NCI-H446 (cell line): Measurements from ENCODE around the gene ABTB1.

Experiments used
- DNase-seq, 2 experiments: peaks; one replicate each; lab custom pipeline; 2025; lab: John Stamatoyannopoulos, UW

The ABTB1 gene

DNA sequence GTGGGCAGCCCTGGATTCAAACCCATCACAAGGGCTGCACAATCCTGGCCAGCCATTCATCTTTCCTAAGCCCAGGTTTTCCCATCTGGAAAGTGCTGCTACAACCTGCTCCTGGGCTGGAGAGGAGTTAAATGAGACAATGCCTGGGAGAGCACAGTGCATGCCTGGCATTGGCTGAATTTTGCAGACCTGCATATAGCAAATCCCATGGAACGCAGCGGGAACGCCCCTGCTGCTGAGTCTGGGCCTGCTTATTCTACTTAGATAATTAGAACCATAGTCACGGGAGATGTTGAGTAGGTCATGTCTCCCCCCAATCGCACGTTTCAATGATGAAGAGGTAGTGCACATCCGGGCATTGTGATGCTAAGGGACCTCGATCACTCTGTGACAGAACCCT is 46.6 kb downstream of the ABTB1 start:
- no peak for DNase-seq

DNA sequence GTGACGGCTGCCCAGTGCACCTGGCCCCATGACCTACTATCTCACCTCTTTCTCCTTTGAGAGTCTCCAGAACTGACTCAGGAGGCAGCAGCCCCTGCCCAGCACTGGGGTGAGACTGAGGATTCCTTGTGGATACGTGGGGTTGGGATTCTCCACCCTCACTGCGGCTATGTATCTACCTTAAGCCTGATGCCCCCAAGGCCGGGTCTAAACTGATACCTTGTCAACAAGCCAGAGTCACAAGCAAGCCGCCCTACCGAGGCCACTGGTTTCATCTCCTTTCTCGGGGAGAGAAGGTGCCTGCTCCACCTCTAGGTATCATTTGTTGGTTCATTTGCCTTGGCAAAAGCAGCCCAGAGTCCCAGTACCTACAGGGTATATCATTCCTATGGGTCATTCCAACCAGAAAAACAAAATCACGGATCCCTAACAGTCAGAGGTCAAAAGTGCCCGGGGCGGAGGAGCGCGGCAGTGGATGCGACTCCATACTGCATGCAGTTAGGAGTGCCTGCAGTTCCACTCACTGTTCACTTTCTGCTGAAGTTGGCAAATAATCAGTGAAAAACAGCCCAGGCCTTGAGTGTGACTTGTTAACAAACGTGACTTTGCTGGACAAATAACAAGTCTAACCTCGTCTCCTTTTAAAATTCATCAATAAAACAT is 47.5 kb downstream of the ABTB1 start:
- no peak for DNase-seq

GRCh38 chr3:127720985-127721935 is 48.5 kb downstream of the ABTB1 start:
- peak; percentile 19 to 80 for DNase-seq

- DNase-seq, result peak; percentile 31 to 74
Observed at GRCh38 chr3:127722091-127722784, 49.5 kb downstream of the ABTB1 start.

DNA sequence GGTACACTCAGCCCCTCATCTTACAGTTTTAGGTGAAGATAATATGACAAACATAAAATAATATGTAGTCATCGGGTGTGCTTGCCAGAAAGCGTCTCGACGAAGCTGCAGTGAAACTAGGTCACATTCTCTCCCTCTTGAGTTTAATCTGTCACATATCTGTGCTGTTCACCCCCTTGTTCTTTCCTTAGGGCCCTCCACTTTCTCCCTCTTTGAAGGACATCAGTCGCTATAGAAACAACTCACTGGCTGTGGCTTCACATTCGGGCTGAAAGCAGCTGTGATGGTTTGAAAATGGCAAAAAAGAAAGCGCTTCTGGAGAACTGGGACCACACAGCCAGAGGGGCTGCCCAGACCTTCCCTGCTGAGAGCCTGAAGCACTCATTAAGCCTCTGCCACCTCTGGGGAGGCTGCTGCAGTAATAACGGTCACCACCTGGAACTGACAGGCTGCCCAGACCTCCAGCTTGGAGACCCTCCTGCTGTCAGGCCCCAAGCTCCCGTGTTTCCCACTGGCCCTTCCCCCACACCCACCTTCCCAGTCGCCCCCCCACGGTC is 50.3 kb downstream of the ABTB1 start:
- peak; percentile 77 to 81 for DNase-seq

DNA sequence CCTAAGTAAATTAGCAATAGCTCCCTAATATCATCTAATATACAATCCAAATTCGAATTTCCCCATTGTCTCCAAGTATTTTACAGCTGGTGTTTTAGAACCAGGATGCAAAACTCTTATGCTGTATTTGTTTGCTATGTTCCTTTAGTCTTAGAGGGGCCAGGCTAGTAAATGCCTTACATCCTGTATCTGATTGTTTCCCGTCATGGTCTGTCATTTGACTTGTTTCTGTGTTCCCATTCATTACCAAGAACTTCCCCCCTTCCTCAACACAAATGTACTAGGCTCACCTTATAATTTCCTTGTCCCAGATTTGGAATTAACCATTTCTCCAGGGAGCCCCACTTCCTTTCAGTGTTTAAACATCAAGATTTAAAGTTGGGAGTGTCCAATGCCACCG is 54.1 kb downstream of the ABTB1 start:
- no peak for DNase-seq

GRCh38 chr3:127728417-127729015 is 55.8 kb downstream of the ABTB1 start:
- DNase-seq, result peak in 1 of 2 experiments; percentile 39

DNA sequence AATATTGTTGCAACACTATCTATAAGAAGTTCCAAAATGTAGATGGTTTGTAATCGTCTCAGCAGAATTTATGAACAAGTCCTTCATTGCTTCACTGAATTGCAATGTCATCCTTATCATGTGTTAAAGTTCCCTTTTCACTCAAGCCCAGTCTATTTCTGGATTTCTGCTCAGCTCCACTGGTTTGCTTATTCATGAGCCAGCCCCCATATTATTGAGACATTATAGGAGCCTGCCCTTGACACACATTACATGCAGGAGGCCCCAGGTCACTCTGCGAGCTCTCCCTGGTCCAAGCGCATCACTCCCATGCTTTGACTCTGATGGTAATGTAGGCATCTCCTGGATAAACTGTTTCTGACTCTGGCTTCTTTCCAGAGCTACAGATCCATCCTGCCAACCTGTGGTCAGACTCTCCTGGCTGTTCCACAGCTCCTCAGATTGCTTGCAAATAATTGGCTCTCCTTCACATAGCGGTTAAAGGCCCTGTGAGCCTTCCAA is 56.9 kb downstream of the ABTB1 start:
- peak in 1 of 2 experiments; percentile 65 for DNase-seq

- no peak for DNase-seq
Observed at GRCh38 chr3:127730171-127730570, 57.4 kb downstream of the ABTB1 start.
